ENCODE results near the gene CAMK2N1. TPM values are rescaled to one million over a fixed set of nuclear protein-coding genes. Genes with fewer than 3 reads are reported as not detected.

Gene CAMK2N1
- total RNA-seq, 1 donor: 0.36 TPM

DNA sequence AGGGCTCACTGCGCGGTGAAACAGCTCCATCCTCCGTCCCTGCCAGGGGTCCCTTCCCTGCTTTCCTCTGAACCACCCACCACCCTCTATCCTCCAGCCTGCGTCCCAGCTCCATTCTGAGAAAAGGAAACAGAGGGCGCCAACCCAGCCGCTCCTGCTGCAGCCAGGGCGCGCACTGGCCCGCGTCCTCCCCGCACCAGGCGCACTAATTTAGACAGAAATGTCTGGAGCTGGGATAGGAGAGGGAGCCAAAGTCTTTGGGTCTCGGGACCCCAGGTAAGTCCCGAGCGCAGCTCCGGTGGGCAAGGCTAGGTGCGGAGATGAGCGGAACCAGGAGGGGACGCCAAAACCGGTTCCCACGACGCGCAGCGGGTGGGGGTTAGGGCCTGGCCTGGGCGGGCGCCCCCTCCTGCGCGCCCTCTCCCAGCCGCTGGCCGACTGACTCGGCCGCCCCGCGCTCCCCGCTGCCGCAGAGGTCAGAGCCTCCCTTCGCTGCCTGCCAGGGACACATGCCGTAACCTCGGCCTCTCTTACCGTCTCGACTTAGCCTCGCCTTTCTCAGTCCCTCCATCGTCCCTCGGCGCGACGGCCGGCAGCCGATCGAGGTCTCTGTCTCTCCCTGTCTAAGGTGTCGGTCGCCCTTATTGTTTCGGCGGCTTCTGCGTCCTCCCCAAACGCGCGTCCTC lies 2.0 kb downstream of the CAMK2N1 start:
- Histone ChIP-seq H3K27ac (ENCODE audit: low read depth, low read length) (no peak overlapping the region), H3K9me3 (ENCODE audit: low read depth, low read length) (no peaks in the 10 kb centered on the region), H3K36me3 (ENCODE audit: insufficient read depth, low read length) (no peaks in the 10 kb centered on the region), H3K79me2 (ENCODE audit: insufficient read depth, low read length) (no peaks in the 10 kb centered on the region), H4K20me1 (ENCODE audit: insufficient read depth, low read length) (no peaks in the 10 kb centered on the region), H2AFZ (ENCODE audit: low read length) (peak overlapping the region; percentile 59), H3K27me3 (ENCODE audit: insufficient read depth, low read length) (peaks cover 45% of the 10 kb centered on the region), H3K4me2 (ENCODE audit: insufficient read depth, low read length) (peak overlapping the region; percentile 71), H3K4me3 (ENCODE audit: insufficient read depth, low read length) (peak overlapping the region; percentile 68), H3K4me1 (ENCODE audit: insufficient read depth, low read length) (no peaks in the 10 kb centered on the region)
- peak; percentile 85 for DNase-seq (ENCODE audit: insufficient read length, low spot score, missing footprints)
- TF ChIP-seq, protein P1, sequence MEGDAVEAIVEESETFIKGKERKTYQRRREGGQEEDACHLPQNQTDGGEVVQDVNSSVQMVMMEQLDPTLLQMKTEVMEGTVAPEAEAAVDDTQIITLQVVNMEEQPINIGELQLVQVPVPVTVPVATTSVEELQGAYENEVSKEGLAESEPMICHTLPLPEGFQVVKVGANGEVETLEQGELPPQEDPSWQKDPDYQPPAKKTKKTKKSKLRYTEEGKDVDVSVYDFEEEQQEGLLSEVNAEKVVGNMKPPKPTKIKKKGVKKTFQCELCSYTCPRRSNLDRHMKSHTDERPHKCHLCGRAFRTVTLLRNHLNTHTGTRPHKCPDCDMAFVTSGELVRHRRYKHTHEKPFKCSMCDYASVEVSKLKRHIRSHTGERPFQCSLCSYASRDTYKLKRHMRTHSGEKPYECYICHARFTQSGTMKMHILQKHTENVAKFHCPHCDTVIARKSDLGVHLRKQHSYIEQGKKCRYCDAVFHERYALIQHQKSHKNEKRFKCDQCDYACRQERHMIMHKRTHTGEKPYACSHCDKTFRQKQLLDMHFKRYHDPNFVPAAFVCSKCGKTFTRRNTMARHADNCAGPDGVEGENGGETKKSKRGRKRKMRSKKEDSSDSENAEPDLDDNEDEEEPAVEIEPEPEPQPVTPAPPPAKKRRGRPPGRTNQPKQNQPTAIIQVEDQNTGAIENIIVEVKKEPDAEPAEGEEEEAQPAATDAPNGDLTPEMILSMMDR (IDR thresholded peaks at IDR 0.05; ENCODE audit: extremely low read depth, low read depth, low read length): no peak

DNA sequence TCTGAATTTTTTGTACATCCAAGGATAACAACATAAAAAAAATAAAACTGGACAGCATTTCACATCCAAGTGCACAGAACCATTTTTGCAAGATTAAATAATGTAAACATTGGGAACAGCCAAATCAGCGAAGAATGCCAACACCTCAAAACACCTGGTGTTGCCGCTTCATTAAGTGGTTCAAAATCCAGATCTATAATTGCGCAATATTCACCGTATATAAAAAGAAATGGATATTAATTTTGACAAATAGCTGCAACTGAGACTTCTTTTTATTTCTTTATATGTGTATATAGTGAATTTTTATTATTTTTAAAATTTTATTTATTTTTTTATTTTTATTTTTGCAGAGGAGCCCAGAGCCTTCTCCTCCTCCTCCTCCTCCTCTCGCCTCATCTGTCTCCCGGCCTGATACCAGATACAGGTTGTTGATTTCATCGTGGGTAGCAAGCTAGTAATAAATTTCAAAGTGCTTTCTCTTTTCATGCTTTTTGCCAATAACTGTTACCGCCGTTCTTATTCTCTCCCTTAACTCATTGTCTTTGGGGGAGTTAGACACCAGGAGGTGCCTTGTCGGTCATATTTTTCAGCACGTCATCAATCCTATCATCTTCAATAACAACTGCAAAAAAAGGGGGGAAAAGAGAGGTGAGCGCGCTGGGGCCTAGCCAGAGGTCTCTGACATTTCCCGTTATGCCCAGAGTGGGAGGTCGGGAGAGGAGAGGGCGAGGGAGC lies 2.7 kb downstream of the CAMK2N1 start:
- Histone ChIP-seq H3K9me3 (ENCODE audit: low read depth, low read length) (no peaks in the 10 kb centered on the region), H2AFZ (ENCODE audit: low read length) (no peak overlapping the region), H3K27ac (ENCODE audit: low read depth, low read length) (no peak overlapping the region), H3K4me3 (ENCODE audit: insufficient read depth, low read length) (no peak overlapping the region), H3K4me2 (ENCODE audit: insufficient read depth, low read length) (no peak overlapping the region), H4K20me1 (ENCODE audit: insufficient read depth, low read length) (no peaks in the 10 kb centered on the region), H3K79me2 (ENCODE audit: insufficient read depth, low read length) (no peaks in the 10 kb centered on the region), H3K36me3 (ENCODE audit: insufficient read depth, low read length) (no peaks in the 10 kb centered on the region), H3K4me1 (ENCODE audit: insufficient read depth, low read length) (no peaks in the 10 kb centered on the region), H3K27me3 (ENCODE audit: insufficient read depth, low read length) (peaks cover 47% of the 10 kb centered on the region)
- DNase-seq (ENCODE audit: insufficient read length, low spot score, missing footprints): peak; percentile 30
- TF ChIP-seq, protein P1 (IDR thresholded peaks at IDR 0.05; ENCODE audit: extremely low read depth, low read depth, low read length): no peak

DNA sequence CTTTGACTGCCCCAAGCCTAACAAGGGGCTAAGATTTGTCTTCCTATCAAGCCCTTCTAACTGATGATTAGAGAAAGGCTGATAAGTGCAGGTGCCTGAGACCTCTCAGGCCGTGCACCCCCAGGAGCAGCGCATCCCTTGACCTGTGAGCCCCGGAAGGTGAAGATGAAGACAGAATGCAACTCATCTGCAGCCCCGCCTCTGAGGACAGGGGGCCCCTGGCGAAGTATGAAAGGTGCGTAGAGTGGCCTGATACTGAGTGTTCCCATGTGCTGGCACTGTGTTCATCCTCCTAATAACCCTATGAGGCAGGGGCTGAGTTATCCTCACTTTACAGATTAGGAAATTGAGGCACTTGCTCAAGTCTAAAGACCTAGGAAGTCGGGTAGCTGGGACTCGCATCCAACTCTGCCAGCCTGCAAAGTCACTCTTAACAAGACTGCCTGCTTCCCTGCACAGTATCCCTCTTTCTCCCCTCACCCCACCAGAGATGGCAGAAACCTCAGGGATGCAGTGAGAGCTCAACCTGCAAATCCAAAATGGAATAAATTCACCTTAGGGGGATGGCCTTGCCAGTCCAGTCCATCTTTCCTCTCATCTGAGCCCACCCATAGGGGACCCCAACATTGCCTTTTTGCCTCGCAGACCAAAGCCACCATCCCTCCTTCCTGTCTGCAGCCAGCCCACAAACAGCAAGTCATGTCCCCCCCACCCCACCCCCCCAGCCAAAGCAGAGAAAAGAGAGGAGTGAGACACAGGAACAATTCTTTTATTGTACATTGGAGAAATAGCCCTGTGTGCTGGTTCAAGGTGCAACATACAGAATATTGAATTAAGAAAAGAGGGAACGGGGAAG lies 4.1 kb downstream of the CAMK2N1 start:
- Histone ChIP-seq H3K27me3 (ENCODE audit: insufficient read depth, low read length) (peaks cover 47% of the 10 kb centered on the region), H4K20me1 (ENCODE audit: insufficient read depth, low read length) (no peaks in the 10 kb centered on the region), H3K4me2 (ENCODE audit: insufficient read depth, low read length) (no peak overlapping the region), H3K9me3 (ENCODE audit: low read depth, low read length) (no peaks in the 10 kb centered on the region), H3K36me3 (ENCODE audit: insufficient read depth, low read length) (no peaks in the 10 kb centered on the region), H3K4me1 (ENCODE audit: insufficient read depth, low read length) (no peaks in the 10 kb centered on the region), H2AFZ (ENCODE audit: low read length) (no peak overlapping the region), H3K79me2 (ENCODE audit: insufficient read depth, low read length) (no peaks in the 10 kb centered on the region), H3K27ac (ENCODE audit: low read depth, low read length) (no peak overlapping the region), H3K4me3 (ENCODE audit: insufficient read depth, low read length) (no peak overlapping the region)
- DNase-seq (ENCODE audit: insufficient read length, low spot score, missing footprints): peak; percentile 63
- TF ChIP-seq, protein P1 (IDR thresholded peaks at IDR 0.05; ENCODE audit: extremely low read depth, low read depth, low read length): no peak
